ENCODE measurements around the gene ACBD5.

The ACBD5 gene

GRCh38 chr10:27145937-27146336, 94.7 kb downstream of the ACBD5 start:
- DNase-seq = no peak

Data from CD4-positive, alpha-beta T cell treated with Interleukin-21 for 1 hour (primary cell).